Activated naive CD4-positive, alpha-beta T cell (primary cell): ENCODE results near the gene ANTXR1.
"Not testable (repeated sequence)": the region's sequence is repeated elsewhere in the genome, so short reads cannot be mapped to it uniquely, and the experiment has no call there.

Source experiments
- DNase-seq, 4 experiments: peaks; one replicate each; lab custom pipeline; 2025; lab: John Stamatoyannopoulos, UW

ANTXR1 gene

GRCh38 chr2:69237070-69237670 lies 224.2 kb downstream of the ANTXR1 start:
- no peak for DNase-seq

GRCh38 chr2:69238449-69239031 lies 225.6 kb downstream of the ANTXR1 start:
- no peak for DNase-seq

- no peak for DNase-seq
Observed at GRCh38 chr2:69241093-69241492, 228.1 kb downstream of the ANTXR1 start.

- DNase-seq: no peak
Observed at GRCh38 chr2:69241664-69242514, 228.9 kb downstream of the ANTXR1 start.

GRCh38 chr2:69242651-69243051 lies 229.7 kb downstream of the ANTXR1 start:
- DNase-seq: no peak

GRCh38 chr2:69243652-69244051 lies 230.7 kb downstream of the ANTXR1 start:
- DNase-seq: no peak

- DNase-seq: no peak
Observed at GRCh38 chr2:69244882-69245281, 231.9 kb downstream of the ANTXR1 start.

- DNase-seq: no peak
Observed at GRCh38 chr2:69247583-69247982, 234.6 kb downstream of the ANTXR1 start.

- no peak for DNase-seq
Observed at GRCh38 chr2:69248232-69248631, 235.3 kb downstream of the ANTXR1 start.

- no peak for DNase-seq
Observed at GRCh38 chr2:69250981-69251380, 238.0 kb downstream of the ANTXR1 start.

- DNase-seq: no peak
Observed at GRCh38 chr2:69251943-69252342, 239.0 kb downstream of the ANTXR1 start.

GRCh38 chr2:69253112-69253511 lies 240.1 kb downstream of the ANTXR1 start:
- DNase-seq: no peak

GRCh38 chr2:69253611-69254301 lies 240.8 kb downstream of the ANTXR1 start:
- no peak for DNase-seq

- DNase-seq: no peak
Observed at GRCh38 chr2:69255760-69256159, 242.8 kb downstream of the ANTXR1 start.

- not testable (repeated sequence) for DNase-seq
Observed at GRCh38 chr2:69259994-69260591, 247.1 kb downstream of the ANTXR1 start.

GRCh38 chr2:69260666-69261065 lies 247.7 kb downstream of the ANTXR1 start:
- no peak for DNase-seq

GRCh38 chr2:69269330-69269729 lies 256.4 kb downstream of the ANTXR1 start:
- no peak for DNase-seq

- no peak for DNase-seq
Observed at GRCh38 chr2:69271831-69272257, 258.9 kb downstream of the ANTXR1 start.

GRCh38 chr2:69272803-69273471 lies 260.0 kb downstream of the ANTXR1 start:
- no peak for DNase-seq

GRCh38 chr2:69275490-69275889 lies 262.5 kb downstream of the ANTXR1 start:
- DNase-seq: no peak

- DNase-seq: no peak
Observed at GRCh38 chr2:69278366-69278765, 265.4 kb downstream of the ANTXR1 start.

GRCh38 chr2:69279211-69279610 lies 266.2 kb downstream of the ANTXR1 start:
- DNase-seq: no peak
